Immature natural killer cell (primary cell): ENCODE results near the gene GPR135. TPM values are rescaled to one million over a fixed set of nuclear protein-coding genes. Genes with fewer than 3 reads are reported as not detected.
"Not testable (repeated sequence)": the region's sequence is repeated elsewhere in the genome, so short reads cannot be mapped to it uniquely, and the experiment has no call there.

Experiments
- DNase-seq, 3 donors: peaks; one replicate each; pipeline ENCODE4 v3.0.0; 2022; ENCODE audit warnings: mixed read lengths in 1 of 3
- H3K27ac Mint-ChIP-seq, 6 donors: one replicate each; pipeline ENCODE4 v1.8.0; 2020; ENCODE audit warnings: mixed read lengths in 6 of 6, mild to moderate bottlenecking in 5 of 6, inconsistent platforms in 4 of 6, moderate library complexity in 3 of 6
- H3K27me3 Mint-ChIP-seq, 3 donors: one replicate each; pipeline ENCODE4 v1.8.0; 2020 to 2021; ENCODE audit warnings: low read depth in 3 of 3, mild to moderate bottlenecking in 3 of 3, mixed read lengths in 3 of 3, moderate library complexity in 3 of 3, inconsistent platforms in 1 of 3
- H3K36me3 Mint-ChIP-seq, 3 donors: one replicate each; pipeline ENCODE4 v1.8.0; 2020; ENCODE audit warnings: mixed read lengths in 3 of 3, inconsistent platforms in 2 of 3, mild to moderate bottlenecking in 2 of 3
- H3K4me1 Mint-ChIP-seq, 2 donors: one replicate each; pipeline ENCODE4 v1.8.0; 2020; ENCODE audit warnings: inconsistent platforms in 2 of 2, mild to moderate bottlenecking in 2 of 2, mixed read lengths in 2 of 2, moderate library complexity in 1 of 2
- H3K4me3 Mint-ChIP-seq, 5 donors: one replicate each; pipeline ENCODE4 v1.8.0; 2020; ENCODE audit warnings: mild to moderate bottlenecking in 5 of 5, mixed read lengths in 5 of 5, inconsistent platforms in 3 of 5, moderate library complexity in 3 of 5
- H3K9me3 Mint-ChIP-seq, 6 donors: one replicate each; pipeline ENCODE4 v1.8.0; 2020; ENCODE audit warnings: mild to moderate bottlenecking in 6 of 6, mixed read lengths in 6 of 6, inconsistent platforms in 4 of 6, moderate library complexity in 3 of 6
- polyA plus RNA-seq, 3 donors: library from polyadenylated mRNA; unstranded; fragments of 300-500 nt; fragmentation: Illumina TruSeq; gene quantifications; one replicate each; pipeline ENCODE4 v1.2.3, GENCODE V29; 2021

GPR135 gene
- polyA plus RNA-seq, 3 donors from 2014 or later = 0.06 to 0.58 (median 0.25) TPM

GRCh38 chr14:59460378-59460777 lies 4.8 kb downstream of the GPR135 start:
- peaks cover 0 to 3% (median 2%) of the 10 kb centered on the region in 3 donors for H3K27me3 Mint-ChIP-seq
- no peak for DNase-seq
- H3K27ac Mint-ChIP-seq = no peak overlapping the region
- H3K4me1 Mint-ChIP-seq = peaks cover 10 to 11% of the 10 kb centered on the region in 2 donors
- no peak overlapping the region for H3K4me3 Mint-ChIP-seq
- peaks cover 6 to 29% (median 24%) of the 10 kb centered on the region in 3 donors for H3K36me3 Mint-ChIP-seq
- H3K9me3 Mint-ChIP-seq = no peaks in the 10 kb centered on the region

DNA sequence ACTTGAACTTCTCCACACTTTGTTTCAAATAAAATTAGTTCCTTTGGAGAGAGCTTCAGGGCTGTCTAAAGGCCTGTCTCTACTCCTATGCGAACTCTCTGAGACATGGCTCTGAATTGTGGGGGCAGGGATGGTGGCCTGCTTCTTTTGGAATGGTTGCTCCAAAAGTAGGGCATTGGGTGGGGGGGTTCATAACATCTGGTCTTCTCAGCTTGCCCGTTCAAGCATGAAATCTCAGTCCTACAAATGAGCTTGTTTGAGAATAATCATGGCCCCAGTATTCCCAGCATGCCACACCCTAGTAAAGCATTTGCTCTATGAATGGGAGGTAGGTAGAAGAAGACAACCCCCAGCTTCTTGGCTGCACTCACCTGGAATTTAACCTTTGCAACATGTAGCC lies 6.7 kb downstream of the GPR135 start:
- no peak overlapping the region for H3K27ac Mint-ChIP-seq
- peaks cover 0 to 3% (median 2%) of the 10 kb centered on the region in 3 donors for H3K27me3 Mint-ChIP-seq
- H3K4me3 Mint-ChIP-seq = no peak overlapping the region
- H3K9me3 Mint-ChIP-seq = no peaks in the 10 kb centered on the region
- peaks cover 14 to 34% (median 24%) of the 10 kb centered on the region in 3 donors for H3K36me3 Mint-ChIP-seq
- peaks cover 2 to 3% of the 10 kb centered on the region in 2 donors for H3K4me1 Mint-ChIP-seq
- DNase-seq = no peak

DNA sequence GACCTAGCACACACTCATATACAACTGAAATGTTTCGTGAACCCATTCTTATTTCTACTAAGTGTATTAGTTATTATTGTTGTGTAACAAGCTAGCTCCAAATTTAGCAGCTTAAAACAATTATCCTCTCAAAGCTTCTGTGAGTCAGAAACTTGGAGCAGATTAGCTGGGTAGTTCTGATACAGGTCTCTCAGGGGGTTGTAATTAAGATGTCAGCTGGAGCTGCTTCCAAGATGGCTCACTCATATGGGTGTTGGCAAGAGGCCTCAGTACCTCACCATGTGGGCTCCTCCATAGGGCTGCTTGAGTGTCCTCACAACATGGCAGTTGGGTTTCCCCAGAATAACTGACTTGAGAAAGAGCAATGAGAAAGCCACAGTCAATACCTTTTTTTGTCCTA lies 9.8 kb downstream of the GPR135 start:
- Mint-ChIP-seq H3K4me1 (no peaks in the 10 kb centered on the region), H3K4me3 (no peak overlapping the region), H3K27me3 (peaks cover 0 to 3% (median 0%) of the 10 kb centered on the region in 3 donors), H3K9me3 (no peaks in the 10 kb centered on the region), H3K27ac (no peak overlapping the region), H3K36me3 (peaks cover 16 to 39% (median 24%) of the 10 kb centered on the region in 3 donors)
- no peak for DNase-seq

DNA sequence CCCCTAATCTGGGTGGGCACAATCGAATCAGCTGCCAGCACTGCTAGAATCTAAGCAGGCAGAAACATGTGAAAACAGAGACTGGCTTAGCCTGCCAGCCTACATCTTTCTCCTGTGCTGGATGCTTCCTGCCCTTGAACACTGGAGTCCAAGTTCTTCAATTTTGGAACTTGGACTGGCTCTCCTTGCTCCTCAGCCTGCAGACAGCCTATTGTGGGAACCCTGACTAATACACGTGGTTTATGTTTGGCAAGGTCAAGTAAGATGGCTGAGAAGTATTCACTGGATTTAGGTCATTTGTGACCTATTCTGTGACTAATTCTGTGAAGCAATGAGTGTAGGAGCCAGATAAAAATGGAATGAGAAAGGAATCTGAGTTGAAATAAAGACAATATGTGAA lies 11.0 kb downstream of the GPR135 start:
- Mint-ChIP-seq H3K27me3 (peaks cover 0 to 1% (median 0%) of the 10 kb centered on the region in 3 donors), H3K36me3 (peaks cover 16 to 36% (median 21%) of the 10 kb centered on the region in 3 donors), H3K27ac (no peak overlapping the region), H3K4me1 (no peaks in the 10 kb centered on the region), H3K4me3 (no peak overlapping the region), H3K9me3 (no peaks in the 10 kb centered on the region)
- no peak for DNase-seq

- no peaks in the 10 kb centered on the region for H3K9me3 Mint-ChIP-seq
- DNase-seq = no peak
These were observed 13.3 kb downstream of the GPR135 start for GRCh38 chr14:59451849-59452248.

GRCh38 chr14:59450716-59451115 lies 14.5 kb downstream of the GPR135 start:
- no peak overlapping the region for H3K27ac Mint-ChIP-seq
- H3K36me3 Mint-ChIP-seq = peaks cover 3 to 18% (median 13%) of the 10 kb centered on the region in 3 donors

More at GRCh38 chr14:59451849-59452248, 13.3 kb downstream of the GPR135 start:
- H3K4me1 Mint-ChIP-seq = no peaks in the 10 kb centered on the region
- peaks cover 11 to 22% (median 16%) of the 10 kb centered on the region in 3 donors for H3K36me3 Mint-ChIP-seq
- no peak overlapping the region for H3K27ac Mint-ChIP-seq
- no peak overlapping the region for H3K4me3 Mint-ChIP-seq
- peaks cover 0 to 2% (median 0%) of the 10 kb centered on the region in 3 donors for H3K27me3 Mint-ChIP-seq

GRCh38 chr14:59448673-59449072 lies 16.5 kb downstream of the GPR135 start:
- H3K27ac Mint-ChIP-seq, H3K4me3 Mint-ChIP-seq, H3K9me3 Mint-ChIP-seq, H3K27me3 Mint-ChIP-seq, DNase-seq, H3K4me1 Mint-ChIP-seq: not testable (repeated sequence)
- H3K36me3 Mint-ChIP-seq = peaks cover 0 to 12% (median 4%) of the 10 kb centered on the region in 3 donors

More at GRCh38 chr14:59450716-59451115, 14.5 kb downstream of the GPR135 start:
- Mint-ChIP-seq H3K4me3 (no peak overlapping the region), H3K9me3 (no peaks in the 10 kb centered on the region), H3K4me1 (no peaks in the 10 kb centered on the region), H3K27me3 (peaks cover 0 to 2% (median 2%) of the 10 kb centered on the region in 3 donors)
- DNase-seq = no peak

GRCh38 chr14:59439256-59439965 lies 25.8 kb downstream of the GPR135 start:
- Mint-ChIP-seq H3K36me3 (no peaks in the 10 kb centered on the region), H3K4me1 (no peaks in the 10 kb centered on the region), H3K9me3 (no peaks in the 10 kb centered on the region), H3K4me3 (no peak overlapping the region), H3K27me3 (peaks cover 0 to 2% (median 0%) of the 10 kb centered on the region in 3 donors), H3K27ac (no peak overlapping the region)
- DNase-seq = no peak

- no peak for DNase-seq
- Mint-ChIP-seq H3K27ac (no peak overlapping the region), H3K9me3 (no peaks in the 10 kb centered on the region), H3K4me3 (no peak overlapping the region), H3K36me3 (no peaks in the 10 kb centered on the region), H3K4me1 (no peaks in the 10 kb centered on the region), H3K27me3 (peaks cover 0 to 2% (median 0%) of the 10 kb centered on the region in 3 donors)
These were observed 27.0 kb downstream of the GPR135 start for GRCh38 chr14:59438195-59438647.

- peaks cover 0 to 2% (median 0%) of the 10 kb centered on the region in 3 donors for H3K27me3 Mint-ChIP-seq
- no peak overlapping the region for H3K27ac Mint-ChIP-seq
- no peak overlapping the region for H3K4me3 Mint-ChIP-seq
- no peaks in the 10 kb centered on the region for H3K4me1 Mint-ChIP-seq
- H3K36me3 Mint-ChIP-seq = no peaks in the 10 kb centered on the region
- no peaks in the 10 kb centered on the region for H3K9me3 Mint-ChIP-seq
- no peak for DNase-seq
These were observed 29.2 kb downstream of the GPR135 start for GRCh38 chr14:59435987-59436386.

- peaks cover 0 to 2% (median 0%) of the 10 kb centered on the region in 3 donors for H3K27me3 Mint-ChIP-seq
- no peaks in the 10 kb centered on the region for H3K4me1 Mint-ChIP-seq
- H3K36me3 Mint-ChIP-seq = no peaks in the 10 kb centered on the region
- H3K9me3 Mint-ChIP-seq = no peaks in the 10 kb centered on the region
- DNase-seq = no peak
- no peak overlapping the region for H3K4me3 Mint-ChIP-seq
- no peak overlapping the region for H3K27ac Mint-ChIP-seq
These were observed 30.1 kb downstream of the GPR135 start for GRCh38 chr14:59435101-59435500.

DNA sequence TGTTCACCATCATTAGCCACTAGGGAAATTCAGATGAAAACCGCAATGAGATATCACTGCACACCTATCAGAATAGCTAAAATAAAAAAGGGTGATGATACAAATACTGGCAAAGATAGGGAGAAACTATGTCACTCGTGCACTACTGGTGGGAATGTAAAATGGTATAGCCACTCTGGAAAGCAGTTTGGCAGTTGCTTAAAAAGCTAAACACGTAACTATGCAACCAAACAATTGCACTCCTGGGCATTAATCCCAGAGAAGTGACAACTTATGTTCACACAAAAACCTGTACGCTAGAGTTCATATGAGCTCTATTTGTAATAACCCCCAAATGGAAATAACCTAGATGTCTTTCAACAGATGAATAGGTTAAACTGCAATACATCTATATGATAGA lies 35.4 kb downstream of the GPR135 start:
- Mint-ChIP-seq H3K27me3 (peaks cover 0 to under 1% (median 0%) of the 10 kb centered on the region in 3 donors), H3K27ac (no peak overlapping the region), H3K4me1 (no peaks in the 10 kb centered on the region), H3K9me3 (no peaks in the 10 kb centered on the region), H3K4me3 (no peak overlapping the region), H3K36me3 (no peaks in the 10 kb centered on the region)
- no peak for DNase-seq

GRCh38 chr14:59428581-59429012 lies 36.6 kb downstream of the GPR135 start:
- Mint-ChIP-seq H3K4me3 (no peak overlapping the region), H3K9me3 (no peaks in the 10 kb centered on the region), H3K4me1 (no peaks in the 10 kb centered on the region), H3K27ac (no peak overlapping the region), H3K27me3 (peaks cover 0 to 4% (median 0%) of the 10 kb centered on the region in 3 donors), H3K36me3 (no peaks in the 10 kb centered on the region)
- DNase-seq = no peak

GRCh38 chr14:59427653-59428580 lies 37.3 kb downstream of the GPR135 start:
- H3K27me3 Mint-ChIP-seq = peaks cover 0 to 4% (median 0%) of the 10 kb centered on the region in 3 donors
- H3K9me3 Mint-ChIP-seq = no peaks in the 10 kb centered on the region
- no peak for DNase-seq
- no peak overlapping the region for H3K27ac Mint-ChIP-seq
- H3K4me3 Mint-ChIP-seq = no peak overlapping the region
- no peaks in the 10 kb centered on the region for H3K4me1 Mint-ChIP-seq
- no peaks in the 10 kb centered on the region for H3K36me3 Mint-ChIP-seq
